ENCODE measurements around the gene ABHD12. TPM values are rescaled to one million over a fixed set of nuclear protein-coding genes. Genes with fewer than 3 reads are reported as not detected.
A peak's percentile ranks its signal among the peaks of the same experiment; 100 is the strongest.

The ABHD12 gene
- total and polyA plus RNA-seq, 2 donors (not counting 1 experiment from before 2014, with no cell fraction given) = 79.1 to 84.6 TPM

GRCh38 chr20:25302596-25302995, 88.0 kb downstream of the ABHD12 start:
- Histone ChIP-seq H3K79me2 (ENCODE audit: control insufficient read depth, insufficient read depth, low read length) (no peaks in the 10 kb centered on the region), H3K9me3 (ENCODE audit: control insufficient read depth, insufficient read depth, low read depth, low read length) (no peaks in the 10 kb centered on the region), H3K36me3 (ENCODE audit: control insufficient read depth, insufficient read depth, low read length) (peaks cover 19% of the 10 kb centered on the region), H3K4me2 (ENCODE audit: extremely low read depth, insufficient read depth, low read length) (no peak overlapping the region), H3K4me1 (ENCODE audit: control insufficient read depth, extremely low read depth, insufficient read depth, low read length) (peaks cover 10% of the 10 kb centered on the region), H3K27ac (ENCODE audit: insufficient read depth, low read length) (no peak overlapping the region), H3K27me3 (ENCODE audit: control insufficient read depth, insufficient read depth, low read length) (no peaks in the 10 kb centered on the region), H3K9ac (ENCODE audit: insufficient read depth, low read length) (no peak overlapping the region), H3K4me3 (replicated peaks in 1 of 4; ENCODE audit: control extremely low read depth in 1 of 4, insufficient read depth in 1 of 4, low read depth in 3 of 4, low read length in 4 of 4) (no peak overlapping the region), H4K20me1 (ENCODE audit: control insufficient read depth, extremely low read depth, insufficient read depth, low read length) (no peaks in the 10 kb centered on the region), H2AFZ (ENCODE audit: low read length) (no peak overlapping the region)
- no peak for DNase-seq (ENCODE audit: low read depth in 2 of 2)
- TF ChIP-seq CTCF (conservative IDR thresholded peaks at IDR 0.05 in 1 of 2, IDR thresholded peaks at IDR 0.05 in 1 of 2; ENCODE audit: low read depth in 1 of 2, low read length in 2 of 2) = no peak
- TF ChIP-seq EZH2 (IDR thresholded peaks at IDR 0.05; ENCODE audit: low read length, missing control alignments) = no peak

GRCh38 chr20:25301357-25301920, 89.2 kb downstream of the ABHD12 start:
- Histone ChIP-seq H3K9me3 (ENCODE audit: control insufficient read depth, insufficient read depth, low read depth, low read length) (no peaks in the 10 kb centered on the region), H3K79me2 (ENCODE audit: control insufficient read depth, insufficient read depth, low read length) (no peaks in the 10 kb centered on the region), H3K27ac (ENCODE audit: insufficient read depth, low read length) (no peak overlapping the region), H3K4me2 (ENCODE audit: extremely low read depth, insufficient read depth, low read length) (no peak overlapping the region), H3K9ac (ENCODE audit: insufficient read depth, low read length) (no peak overlapping the region), H3K27me3 (ENCODE audit: control insufficient read depth, insufficient read depth, low read length) (no peaks in the 10 kb centered on the region), H3K4me3 (replicated peaks in 1 of 4; ENCODE audit: control extremely low read depth in 1 of 4, insufficient read depth in 1 of 4, low read depth in 3 of 4, low read length in 4 of 4) (no peak overlapping the region), H3K4me1 (ENCODE audit: control insufficient read depth, extremely low read depth, insufficient read depth, low read length) (peaks cover 10% of the 10 kb centered on the region), H2AFZ (ENCODE audit: low read length) (no peak overlapping the region), H3K36me3 (ENCODE audit: control insufficient read depth, insufficient read depth, low read length) (peaks cover 19% of the 10 kb centered on the region), H4K20me1 (ENCODE audit: control insufficient read depth, extremely low read depth, insufficient read depth, low read length) (no peaks in the 10 kb centered on the region)
- TF ChIP-seq EZH2 (IDR thresholded peaks at IDR 0.05; ENCODE audit: low read length, missing control alignments) = no peak
- no peak for TF ChIP-seq CTCF (conservative IDR thresholded peaks at IDR 0.05 in 1 of 2, IDR thresholded peaks at IDR 0.05 in 1 of 2; ENCODE audit: low read depth in 1 of 2, low read length in 2 of 2)
- DNase-seq (ENCODE audit: low read depth in 2 of 2) = no peak

GRCh38 chr20:25300496-25301170, 90.0 kb downstream of the ABHD12 start:
- TF ChIP-seq CTCF (conservative IDR thresholded peaks at IDR 0.05 in 1 of 2, IDR thresholded peaks at IDR 0.05 in 1 of 2; ENCODE audit: low read depth in 1 of 2, low read length in 2 of 2) (peak in 1 of 2 donors; percentile 13), EZH2 (IDR thresholded peaks at IDR 0.05; ENCODE audit: low read length, missing control alignments) (no peak)
- Histone ChIP-seq H3K9ac (ENCODE audit: insufficient read depth, low read length) (no peak overlapping the region), H3K36me3 (ENCODE audit: control insufficient read depth, insufficient read depth, low read length) (peaks cover 19% of the 10 kb centered on the region), H3K4me2 (ENCODE audit: extremely low read depth, insufficient read depth, low read length) (no peak overlapping the region), H3K4me3 (replicated peaks in 1 of 4; ENCODE audit: control extremely low read depth in 1 of 4, insufficient read depth in 1 of 4, low read depth in 3 of 4, low read length in 4 of 4) (no peak overlapping the region), H3K79me2 (ENCODE audit: control insufficient read depth, insufficient read depth, low read length) (no peaks in the 10 kb centered on the region), H3K27me3 (ENCODE audit: control insufficient read depth, insufficient read depth, low read length) (no peaks in the 10 kb centered on the region), H2AFZ (ENCODE audit: low read length) (no peak overlapping the region), H4K20me1 (ENCODE audit: control insufficient read depth, extremely low read depth, insufficient read depth, low read length) (no peaks in the 10 kb centered on the region), H3K4me1 (ENCODE audit: control insufficient read depth, extremely low read depth, insufficient read depth, low read length) (peaks cover 14% of the 10 kb centered on the region), H3K9me3 (ENCODE audit: control insufficient read depth, insufficient read depth, low read depth, low read length) (no peaks in the 10 kb centered on the region), H3K27ac (ENCODE audit: insufficient read depth, low read length) (no peak overlapping the region)
- DNase-seq (ENCODE audit: low read depth in 2 of 2) = peak in 1 of 2 donors; percentile 34
